Measurements from ENCODE around the gene TBRG1.

The TBRG1 gene

DNA sequence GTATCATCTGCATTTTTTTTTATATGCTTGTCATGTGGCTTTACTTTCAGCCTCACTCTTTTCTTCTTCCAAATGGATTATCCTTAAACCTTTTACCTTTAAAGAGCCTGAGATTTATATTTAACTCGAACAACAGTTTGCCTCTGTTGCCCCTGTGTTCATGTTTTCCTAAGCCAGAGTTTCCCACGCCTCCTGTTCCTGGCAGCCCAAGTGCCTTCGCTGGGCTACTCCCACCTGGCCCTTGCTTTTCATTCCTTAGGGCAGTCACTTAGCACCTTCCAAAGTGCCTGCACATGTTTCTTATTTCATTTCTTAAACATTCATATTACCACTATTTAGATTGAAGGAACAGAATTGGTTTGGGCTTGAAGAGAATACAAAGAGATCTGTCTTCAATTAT lies 13.3 kb downstream of the TBRG1 start:
- TF ChIP-seq MYC (IDR thresholded peaks at IDR 0.05; ENCODE audit: low read depth, low read length) (no peak), POLR2A (IDR thresholded peaks at IDR 0.05; ENCODE audit: extremely low read depth, insufficient read length) (no peak), CTCF (IDR thresholded peaks at IDR 0.05; ENCODE audit: low read depth, low read length) (no peak), MAX (IDR thresholded peaks at IDR 0.05; ENCODE audit: low read depth, low read length) (no peak)
- DNase-seq (ENCODE audit: low read depth): no peak
- H3K4me3 ChIP-seq (ENCODE audit: low read depth, low read length): no peak overlapping the region

DNA sequence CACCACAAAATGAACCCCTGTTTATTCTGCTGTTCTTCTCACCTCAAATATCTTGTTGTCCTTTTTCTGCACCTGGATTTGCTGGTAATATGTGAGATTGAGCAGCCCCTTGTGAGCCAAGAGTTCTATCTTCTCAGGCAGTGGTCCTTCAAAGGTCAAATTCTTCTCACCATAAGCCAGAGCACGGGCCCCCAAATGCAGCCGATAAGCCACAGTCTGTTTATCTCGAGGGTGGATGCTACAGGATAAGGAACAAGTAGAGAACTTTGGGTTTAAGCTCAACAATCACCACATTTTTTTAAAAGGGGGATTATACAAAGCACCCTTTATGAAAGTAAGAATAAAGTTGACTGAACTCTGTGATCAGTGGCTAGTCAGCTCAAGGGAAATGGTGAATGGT lies 15.8 kb downstream of the TBRG1 start:
- H3K4me3 ChIP-seq (ENCODE audit: low read depth, low read length): no peak overlapping the region
- TF ChIP-seq MYC (IDR thresholded peaks at IDR 0.05; ENCODE audit: low read depth, low read length) (no peak), MAX (IDR thresholded peaks at IDR 0.05; ENCODE audit: low read depth, low read length) (no peak), POLR2A (IDR thresholded peaks at IDR 0.05; ENCODE audit: extremely low read depth, insufficient read length) (no peak), CTCF (IDR thresholded peaks at IDR 0.05; ENCODE audit: low read depth, low read length) (no peak)
- DNase-seq (ENCODE audit: low read depth): no peak

GRCh38 chr11:124639186-124639585 lies 16.5 kb downstream of the TBRG1 start:
- no peak for TF ChIP-seq POLR2A (IDR thresholded peaks at IDR 0.05; ENCODE audit: extremely low read depth, insufficient read length)
- H3K4me3 ChIP-seq (ENCODE audit: low read depth, low read length): no peak overlapping the region
- no peak for DNase-seq (ENCODE audit: low read depth)

DNA sequence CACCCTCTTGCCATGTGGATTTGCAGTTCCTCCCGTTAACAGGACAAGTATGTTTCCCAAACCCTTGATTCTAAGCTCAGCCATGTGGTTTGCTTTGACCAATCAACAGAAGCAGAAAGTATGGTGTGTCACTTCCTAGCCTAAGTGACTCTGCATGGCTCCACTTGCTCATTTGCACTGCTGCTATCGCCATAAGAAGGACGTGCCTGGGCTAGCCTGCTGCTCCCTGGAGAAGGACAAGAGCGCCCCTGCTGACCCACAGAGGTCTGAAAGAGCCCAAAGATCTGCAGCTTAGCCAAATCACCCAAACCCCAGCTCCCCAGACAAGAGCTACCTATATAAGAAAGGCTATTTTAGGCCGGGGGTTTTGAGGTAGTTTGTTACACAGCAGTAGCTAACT lies 18.0 kb downstream of the TBRG1 start:
- no peak for DNase-seq (ENCODE audit: low read depth)
- TF ChIP-seq MYC (IDR thresholded peaks at IDR 0.05; ENCODE audit: low read depth, low read length) (no peak), POLR2A (IDR thresholded peaks at IDR 0.05; ENCODE audit: extremely low read depth, insufficient read length) (no peak), CTCF (IDR thresholded peaks at IDR 0.05; ENCODE audit: low read depth, low read length) (no peak), MAX (IDR thresholded peaks at IDR 0.05; ENCODE audit: low read depth, low read length) (no peak)
- no peak overlapping the region for H3K4me3 ChIP-seq (ENCODE audit: low read depth, low read length)

- DNase-seq (ENCODE audit: low read depth): no peak
- no peak overlapping the region for H3K4me3 ChIP-seq (ENCODE audit: low read depth, low read length)
- TF ChIP-seq MAX (IDR thresholded peaks at IDR 0.05; ENCODE audit: low read depth, low read length): no peak
- no peak for TF ChIP-seq CTCF (IDR thresholded peaks at IDR 0.05; ENCODE audit: low read depth, low read length)
- TF ChIP-seq POLR2A (IDR thresholded peaks at IDR 0.05; ENCODE audit: extremely low read depth, insufficient read length): no peak
- no peak for TF ChIP-seq MYC (IDR thresholded peaks at IDR 0.05; ENCODE audit: low read depth, low read length)
Observed at GRCh38 chr11:124642628-124643027, 20.0 kb downstream of the TBRG1 start.

- no peak for TF ChIP-seq MAX (IDR thresholded peaks at IDR 0.05; ENCODE audit: low read depth, low read length)
- TF ChIP-seq CTCF (IDR thresholded peaks at IDR 0.05; ENCODE audit: low read depth, low read length): no peak
- TF ChIP-seq POLR2A (IDR thresholded peaks at IDR 0.05; ENCODE audit: extremely low read depth, insufficient read length): no peak
- TF ChIP-seq MYC (IDR thresholded peaks at IDR 0.05; ENCODE audit: low read depth, low read length): no peak
- no peak overlapping the region for H3K4me3 ChIP-seq (ENCODE audit: low read depth, low read length)
- no peak for DNase-seq (ENCODE audit: low read depth)
Observed at GRCh38 chr11:124643042-124643604, 20.5 kb downstream of the TBRG1 start.

Measured in NB4 (cell line).